Cardiac muscle cell (in vitro differentiated cells and primary cell): ENCODE data around the gene SLAMF1. TPM values are rescaled to one million over a fixed set of nuclear protein-coding genes. Genes with fewer than 3 reads are reported as not detected.

ENCODE experiments used
- DNase-seq, 2 donors: peaks; one replicate each; pipeline versions ENCODE4 v3.0.0 to v3.0.0-alpha.2; 2010 to 2017; ENCODE audit warnings: low read depth in 1 of 2, low spot score in 1 of 2
- H3K27ac ChIP-seq: fragments of 200-600 bp; sonication (generic); 2 replicates; pipeline ENCODE4 v1.5.1; 2016
- H3K27me3 ChIP-seq: fragments of 200-600 bp; sonication (generic); 2 replicates; pipeline ENCODE4 v1.6.0; 2016; ENCODE audit warnings: control low read depth
- H3K36me3 ChIP-seq: fragments of 200-600 bp; sonication (generic); 2 replicates; pipeline ENCODE4 v1.5.1; 2016; ENCODE audit warnings: control low read depth
- H3K4me1 ChIP-seq: fragments of 200-600 bp; sonication (generic); 2 replicates; pipeline ENCODE4 v1.8.1; 2017; ENCODE audit warnings: low read depth, mild to moderate bottlenecking, mixed run types
- H3K4me3 ChIP-seq: fragments of 200-600 bp; sonication (generic); 2 replicates; pipeline ENCODE4 v1.5.1; 2016; ENCODE audit warnings: mild to moderate bottlenecking
- H3K9me3 ChIP-seq: fragments of 200-600 bp; sonication (generic); 2 replicates; pipeline ENCODE4 v1.5.1; 2017; ENCODE audit warnings: low read depth, mild to moderate bottlenecking, control low read depth
- CTCF ChIP-seq: IDR thresholded peaks from 2 replicates; pipeline ENCODE4 v1.5.1; 2012; ENCODE audit warnings: low read depth, mild to moderate bottlenecking, low read length
- polyA plus RNA-seq: library from polyadenylated mRNA; unstranded; fragments of >200 nt; fragmentation: Nextera tagmentation; extraction: Ambion mirVana; gene quantifications from 2 replicates; pipeline ENCODE4 v1.2.1, GENCODE V29; 2016
- total RNA-seq: library from RNA; depleted of rRNA; stranded (reverse); fragments of >200 nt; gene quantifications from 2 replicates; pipeline ENCODE4 v1.2.3, GENCODE V29; 2016

The SLAMF1 gene
- total and polyA plus RNA-seq, 2 experiments from 2014 or later = not detected

GRCh38 chr1:160674415-160674814, 27.6 kb upstream of the SLAMF1 start:
- TF ChIP-seq CTCF = no peak
- Histone ChIP-seq H3K27me3 (peaks cover 3% of the 10 kb centered on the region), H3K4me1 (no peaks in the 10 kb centered on the region), H3K4me3 (no peak overlapping the region), H3K36me3 (no peaks in the 10 kb centered on the region), H3K27ac (no peak overlapping the region), H3K9me3 (no peaks in the 10 kb centered on the region)
- DNase-seq = no peak

- Histone ChIP-seq H3K27ac (no peak overlapping the region), H3K27me3 (peaks cover 3% of the 10 kb centered on the region), H3K9me3 (no peaks in the 10 kb centered on the region), H3K36me3 (no peaks in the 10 kb centered on the region), H3K4me3 (no peak overlapping the region), H3K4me1 (no peaks in the 10 kb centered on the region)
- DNase-seq = no peak
- no peak for TF ChIP-seq CTCF
Measured at GRCh38 chr1:160672789-160673695, 26.2 kb upstream of the SLAMF1 start.

GRCh38 chr1:160671603-160672517, 25.0 kb upstream of the SLAMF1 start:
- DNase-seq = no peak
- Histone ChIP-seq H3K9me3 (no peaks in the 10 kb centered on the region), H3K4me3 (no peak overlapping the region), H3K27ac (no peak overlapping the region), H3K27me3 (peaks cover 3% of the 10 kb centered on the region), H3K36me3 (no peaks in the 10 kb centered on the region), H3K4me1 (no peaks in the 10 kb centered on the region)
- no peak for TF ChIP-seq CTCF

- TF ChIP-seq CTCF = no peak
- Histone ChIP-seq H3K27me3 (peaks cover 3% of the 10 kb centered on the region), H3K9me3 (no peaks in the 10 kb centered on the region), H3K4me1 (no peaks in the 10 kb centered on the region), H3K27ac (no peak overlapping the region), H3K4me3 (no peak overlapping the region), H3K36me3 (no peaks in the 10 kb centered on the region)
- no peak for DNase-seq
Measured at GRCh38 chr1:160670701-160671100, 23.9 kb upstream of the SLAMF1 start.

- no peak for TF ChIP-seq CTCF
- Histone ChIP-seq H3K36me3 (no peaks in the 10 kb centered on the region), H3K27me3 (peaks cover 3% of the 10 kb centered on the region), H3K4me1 (no peaks in the 10 kb centered on the region), H3K27ac (no peak overlapping the region), H3K4me3 (no peak overlapping the region), H3K9me3 (no peaks in the 10 kb centered on the region)
- DNase-seq = no peak
Measured at GRCh38 chr1:160669802-160670201, 23.0 kb upstream of the SLAMF1 start.
